ENCODE results near the gene ZNF785. TPM values are rescaled to one million over a fixed set of nuclear protein-coding genes. Genes with fewer than 3 reads are reported as not detected.
"Not testable (repeated sequence)": the region's sequence is repeated elsewhere in the genome, so short reads cannot be mapped to it uniquely, and the experiment has no call there.

Gene ZNF785
- total and polyA plus RNA-seq, 2 donors (not counting 1 experiment from before 2014, with no cell fraction given) = 12.2 to 39.7 TPM

DNA sequence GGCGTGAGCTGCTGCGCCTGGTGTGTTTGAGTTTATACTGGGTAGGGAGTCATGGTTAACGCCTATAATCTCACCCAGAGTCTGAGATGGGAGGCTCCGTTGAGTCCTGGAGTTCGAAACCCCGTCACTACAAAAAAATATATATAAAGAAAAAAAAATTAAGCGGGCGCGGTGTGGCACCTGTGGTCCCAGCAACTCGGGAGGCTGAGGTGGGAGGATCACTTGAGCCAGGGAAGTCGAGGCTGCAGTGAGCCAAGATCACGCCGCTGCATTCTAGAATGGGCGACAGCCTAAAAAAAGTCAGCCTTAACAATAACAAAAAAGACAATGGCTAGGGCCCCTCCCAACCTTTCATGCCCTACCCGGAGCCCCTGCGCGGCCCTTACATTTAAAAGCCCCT is 48.0 kb upstream of the ZNF785 start:
- intact Hi-C loops (cut with micrococcal nuclease) = loop anchor here (10.0 kb wide), 1 partner anchor 539 kb away; the partner anchor contains the start of genes TBX6 and YPEL3
- H3K27ac Mint-ChIP-seq = peak overlapping the region; percentile 97

DNA sequence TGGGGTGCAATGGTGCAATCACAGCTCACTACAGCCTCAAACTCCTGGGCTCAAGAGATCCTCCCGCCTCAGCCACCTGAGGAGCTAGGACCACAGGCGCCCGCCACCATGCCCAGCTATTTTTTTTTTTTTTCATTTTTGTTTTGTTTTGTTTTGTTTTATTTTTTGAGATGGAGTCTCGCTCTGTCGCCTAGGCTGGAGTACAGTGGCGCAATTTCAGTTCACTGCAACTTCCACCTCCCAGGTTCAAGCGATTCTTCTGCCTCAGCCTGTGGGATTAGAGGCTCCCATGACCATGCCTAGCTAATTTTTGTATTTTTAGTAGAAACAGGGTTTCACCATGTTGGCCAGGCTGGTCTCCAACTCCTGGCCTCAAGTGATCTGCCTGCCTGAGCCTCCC is 47.0 kb upstream of the ZNF785 start:
- no CpG with 5 or more reads among the region's 7 CpGs for WGBS (ENCODE audit: insufficient coverage)
- not testable (repeated sequence) for ATAC-seq (ENCODE audit: low read depth)
- H3K4me1 Mint-ChIP-seq = peaks cover 23% of the 10 kb centered on the region

More for the DNA sequence above, 48.0 kb upstream of the ZNF785 start:
- DNase-seq (no peak), ATAC-seq (ENCODE audit: low read depth) (no peak)
- H3K4me1 Mint-ChIP-seq = peaks cover 23% of the 10 kb centered on the region
- peaks cover 7 to 25% of the 10 kb centered on the region in 2 donors for H3K4me1 ChIP-seq (ENCODE audit: control insufficient read depth in 2 of 2, insufficient read depth in 2 of 2, low read length in 2 of 2)
- H4K20me1 ChIP-seq (ENCODE audit: control insufficient read depth, insufficient read depth, low read length, poor library complexity, severe bottlenecking) = no peaks in the 10 kb centered on the region
- CTCF ChIA-PET = interaction anchor here (0.8 to 2.2 kb wide), 10 partner anchors 15 to 98 kb away, joined by 3 to 9 read pairs (median 4); partner anchors contain the start of genes FBRS, PRR14 and ZNF747
- H3K36me3 ChIP-seq (replicated peaks in 1 of 2; ENCODE audit: control extremely low read depth in 1 of 2, control insufficient read depth in 1 of 2, extremely low read depth in 1 of 2, insufficient read depth in 2 of 2, low read length in 1 of 2) = no peaks in the 10 kb centered on the region
- H3K79me2 ChIP-seq (ENCODE audit: control insufficient read depth, insufficient read depth, low read length) = peaks cover 2% of the 10 kb centered on the region
- no peaks in the 10 kb centered on the region for H3K27me3 ChIP-seq (replicated peaks in 1 of 4; ENCODE audit: control extremely low read depth in 1 of 4, control insufficient read depth in 3 of 4, insufficient read depth in 4 of 4, low read length in 3 of 4)
- peak overlapping the region; percentile 92 for H3K4me2 ChIP-seq (replicated peaks; ENCODE audit: low read depth, low read length, poor library complexity, severe bottlenecking)
- peak overlapping the region; percentile 90 for H3K9ac ChIP-seq (ENCODE audit: low read length)
- peak overlapping the region; percentile 79 for H2AFZ ChIP-seq (ENCODE audit: insufficient read depth, low read depth, low read length, poor library complexity, severe bottlenecking)
- H3K27me3 Mint-ChIP-seq = no peaks in the 10 kb centered on the region
- TF ChIP-seq CTCF (IDR thresholded peaks at IDR 0.05) (no peak), EZH2 (IDR thresholded peaks at IDR 0.05; ENCODE audit: borderline replicate concordance, insufficient read depth, low read depth, low read length, poor library complexity, severe bottlenecking) (no peak)
- POLR2A ChIA-PET = interaction anchor here (1.0 to 2.5 kb wide), 4 partner anchors 17 to 99 kb away, joined by 4 to 28 read pairs (median 8); partner anchors contain the start of genes FBRS, PRR14, ZNF689 and ZNF747
- 73% methylated on average over 5 of the region's 17 CpGs for WGBS (ENCODE audit: insufficient coverage)
- no peaks in the 10 kb centered on the region for H3K9me3 Mint-ChIP-seq (ENCODE audit: insufficient read depth)
- peak overlapping the region; percentile 98 to 99 for H3K27ac ChIP-seq (ENCODE audit: low read length in 2 of 2)
- no peaks in the 10 kb centered on the region for H3K9me3 ChIP-seq (ENCODE audit: control extremely low read depth in 1 of 3, control insufficient read depth in 2 of 3, insufficient read depth in 1 of 3, low read length in 2 of 3)
- peak overlapping the region; percentile 94 for H3K4me3 Mint-ChIP-seq
- peak overlapping the region in 4 of 5 experiments; percentile 74 to 92 (median 82) for H3K4me3 ChIP-seq (ENCODE audit: control extremely low read depth in 1 of 5, extremely low read depth in 1 of 5, insufficient read depth in 1 of 5, low read depth in 2 of 5, low read length in 4 of 5)

More for the DNA sequence above, 47.0 kb upstream of the ZNF785 start:
- H2AFZ ChIP-seq (ENCODE audit: insufficient read depth, low read depth, low read length, poor library complexity, severe bottlenecking); H3K27ac Mint-ChIP-seq; H3K79me2 ChIP-seq (ENCODE audit: control insufficient read depth, insufficient read depth, low read length); H3K9ac ChIP-seq (ENCODE audit: low read length); H3K27me3 ChIP-seq (replicated peaks in 1 of 4; ENCODE audit: control extremely low read depth in 1 of 4, control insufficient read depth in 3 of 4, insufficient read depth in 4 of 4, low read length in 3 of 4); H3K4me2 ChIP-seq (replicated peaks; ENCODE audit: low read depth, low read length, poor library complexity, severe bottlenecking); H3K27ac ChIP-seq (ENCODE audit: low read length in 2 of 2); H3K4me3 Mint-ChIP-seq; DNase-seq; H3K4me3 ChIP-seq (ENCODE audit: control extremely low read depth in 1 of 5, extremely low read depth in 1 of 5, insufficient read depth in 1 of 5, low read depth in 2 of 5, low read length in 4 of 5); H3K27me3 Mint-ChIP-seq; H4K20me1 ChIP-seq (ENCODE audit: control insufficient read depth, insufficient read depth, low read length, poor library complexity, severe bottlenecking); H3K9me3 Mint-ChIP-seq (ENCODE audit: insufficient read depth); H3K9me3 ChIP-seq (ENCODE audit: control extremely low read depth in 1 of 3, control insufficient read depth in 2 of 3, insufficient read depth in 1 of 3, low read length in 2 of 3); H3K36me3 ChIP-seq (replicated peaks in 1 of 2; ENCODE audit: control extremely low read depth in 1 of 2, control insufficient read depth in 1 of 2, extremely low read depth in 1 of 2, insufficient read depth in 2 of 2, low read length in 1 of 2): not testable (repeated sequence)
- CTCF ChIA-PET = interaction anchor here (0.7 to 2.2 kb wide), 12 partner anchors 8 to 1651 kb away, joined by 3 to 6 read pairs (median 4); partner anchors contain the start of genes DCTPP1 and PRR14
- intact Hi-C loops (cut with micrococcal nuclease) = loop anchor here (10.0 kb wide), 1 partner anchor 538 kb away; the partner anchor contains the start of genes TBX6 and YPEL3
- H3K4me1 ChIP-seq (ENCODE audit: control insufficient read depth in 2 of 2, insufficient read depth in 2 of 2, low read length in 2 of 2) = peaks cover 7 to 26% of the 10 kb centered on the region in 2 donors
- POLR2A ChIA-PET = interaction anchor here (0.7 kb wide), 2 partner anchors 17 to 233 kb away, joined by 3 to 4 read pairs; no protein-coding TSS in a partner anchor

All from B cell (primary cell).